Cerebellar nuclear complex (tissue), 1 donor: Measurements from ENCODE around the gene MALRD1.

ENCODE experiments used
- DNase-seq, 2 experiments: peaks; one replicate each; lab custom pipeline; 2025; lab: John Stamatoyannopoulos, UW

Gene MALRD1

GRCh38 chr10:19782430-19783089 is 734.0 kb downstream of the MALRD1 start:
- DNase-seq = no peak

GRCh38 chr10:19783721-19784120 is 735.1 kb downstream of the MALRD1 start:
- no peak for DNase-seq
